Iris pigment epithelial cell (primary cell): ENCODE data around the gene FOXJ3.

Experiments
- DNase-seq: peaks from one replicate; pipeline ENCODE4 v3.0.0-alpha.2; 2011; ENCODE audit warnings: low read depth

The FOXJ3 gene

GRCh38 chr1:42334240-42335049 is 590 bp downstream of the FOXJ3 start:
- peak; percentile 56 for DNase-seq

DNA sequence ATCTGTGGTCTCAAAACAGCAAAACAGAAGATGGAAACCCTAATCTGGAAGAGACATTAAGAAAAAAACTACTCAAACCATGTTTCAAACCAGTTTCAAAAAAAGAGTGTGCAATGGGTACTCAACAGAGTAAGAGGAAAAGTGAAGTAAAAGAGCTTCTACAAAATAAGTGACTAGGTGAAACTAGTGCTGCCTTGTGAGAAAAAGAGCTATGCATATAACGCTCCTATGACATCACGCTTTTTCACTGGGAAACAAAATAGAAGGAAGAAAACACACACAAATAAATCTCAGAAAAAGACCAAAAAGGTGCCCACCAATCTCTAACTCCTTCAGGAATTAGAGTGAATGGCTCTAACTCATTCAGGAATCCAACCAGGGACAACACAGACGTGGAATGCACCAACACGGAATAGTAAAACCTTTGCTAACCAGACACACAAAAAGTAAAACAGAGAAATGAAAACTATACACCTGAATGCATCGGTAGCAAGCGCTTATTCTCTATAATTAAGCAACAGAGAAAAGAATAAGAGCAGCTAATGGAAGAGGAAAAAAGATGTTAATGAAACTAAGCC is 1.3 kb downstream of the FOXJ3 start:
- DNase-seq = no peak

- no peak for DNase-seq
Measured at GRCh38 chr1:42332877-42333276, 2.2 kb downstream of the FOXJ3 start.

GRCh38 chr1:42330215-42330614 is 4.8 kb downstream of the FOXJ3 start:
- no peak for DNase-seq

DNA sequence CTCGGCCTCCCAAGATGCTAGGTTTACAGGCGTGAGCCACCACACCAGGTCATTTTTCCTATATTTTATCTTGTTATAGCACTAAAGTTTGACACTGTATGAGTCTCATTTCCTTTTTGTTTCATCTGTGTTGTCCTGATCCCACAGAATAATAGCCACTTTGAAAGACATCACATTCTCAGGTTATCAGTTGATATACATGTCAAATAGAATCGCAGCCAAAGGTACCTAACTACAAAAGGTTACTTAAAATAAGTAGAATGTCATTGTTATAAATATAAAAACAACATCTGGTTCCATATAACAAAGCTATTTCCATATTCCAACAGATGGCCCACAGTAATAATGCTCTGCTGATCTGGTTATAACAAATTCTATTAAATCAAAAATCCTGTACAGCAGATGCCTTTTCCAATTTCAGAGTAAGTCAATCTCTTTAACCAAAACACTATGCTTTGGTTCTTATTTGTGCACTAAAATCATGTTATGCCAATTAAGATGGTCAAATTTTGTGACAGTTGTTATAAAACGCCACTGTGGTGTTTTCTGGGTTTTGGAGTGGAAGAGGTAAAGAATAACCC is 6.0 kb downstream of the FOXJ3 start:
- no peak for DNase-seq

DNA sequence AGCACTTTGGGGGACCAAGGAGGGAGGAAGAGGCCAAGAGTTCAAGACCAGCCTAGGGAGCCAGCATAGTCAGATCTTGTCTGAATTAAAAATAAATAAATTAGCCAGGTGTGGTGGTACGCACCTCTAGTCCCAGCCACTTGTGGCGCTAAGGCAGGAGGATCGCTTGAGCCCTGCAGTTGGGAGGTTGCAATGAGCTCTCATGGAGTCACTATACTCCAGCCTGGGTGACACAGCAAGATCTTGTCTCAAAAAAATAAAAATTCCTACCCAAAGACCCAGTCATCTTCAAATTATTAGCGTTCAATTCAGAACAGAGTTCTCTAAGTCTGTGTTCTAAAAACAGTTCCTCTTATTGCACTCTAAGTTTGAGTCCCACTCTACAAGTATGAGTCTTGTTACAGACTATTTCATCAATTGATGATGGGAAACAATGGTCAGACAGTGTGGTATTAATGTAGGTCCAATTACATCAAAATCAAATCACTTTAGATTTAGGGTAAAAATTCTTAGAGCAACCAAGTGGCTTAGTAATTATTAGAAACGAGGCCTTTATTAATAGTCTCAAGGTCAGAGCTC is 6.9 kb downstream of the FOXJ3 start:
- no peak for DNase-seq

- no peak for DNase-seq
Measured at GRCh38 chr1:42325014-42325402, 10.0 kb downstream of the FOXJ3 start.

GRCh38 chr1:42324398-42325013 is 10.5 kb downstream of the FOXJ3 start:
- no peak for DNase-seq

GRCh38 chr1:42323551-42323950 is 11.5 kb downstream of the FOXJ3 start:
- no peak for DNase-seq

- DNase-seq = peak; percentile 55
Measured at GRCh38 chr1:42322577-42322976, 12.5 kb downstream of the FOXJ3 start.

GRCh38 chr1:42321731-42322130 is 13.3 kb downstream of the FOXJ3 start:
- DNase-seq = no peak

GRCh38 chr1:42320708-42321107 is 14.3 kb downstream of the FOXJ3 start:
- no peak for DNase-seq

DNA sequence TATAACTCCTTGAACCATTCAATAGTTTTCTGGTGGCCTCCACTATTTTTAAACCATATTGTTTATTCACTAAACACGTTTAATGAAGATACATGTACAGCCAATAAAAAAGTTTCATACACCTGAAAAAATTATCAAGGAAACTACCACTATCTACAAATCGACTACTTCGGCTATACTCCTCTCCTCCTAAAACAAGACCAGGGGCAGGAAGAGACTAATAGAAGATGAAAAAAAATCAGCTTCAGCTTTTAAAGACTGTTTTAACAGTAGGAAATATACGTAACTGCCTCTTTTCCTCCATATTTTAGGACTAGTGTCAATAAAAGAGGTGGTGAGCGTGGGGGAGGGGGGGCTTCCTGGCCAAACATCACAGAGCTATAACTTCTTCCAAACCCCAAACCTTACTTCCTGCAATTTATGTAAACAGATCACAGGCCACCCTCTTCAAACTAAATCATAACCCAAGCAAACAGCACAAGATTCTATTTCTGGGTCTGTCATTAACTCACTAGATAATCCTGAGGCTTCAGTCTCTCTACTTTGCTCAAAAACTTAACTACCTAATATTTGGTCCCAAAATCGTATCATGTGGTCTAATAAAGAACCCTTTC is 15.1 kb downstream of the FOXJ3 start:
- DNase-seq = no peak

- peak; percentile 86 for DNase-seq
Measured at GRCh38 chr1:42319128-42319851, 15.7 kb downstream of the FOXJ3 start.

DNA sequence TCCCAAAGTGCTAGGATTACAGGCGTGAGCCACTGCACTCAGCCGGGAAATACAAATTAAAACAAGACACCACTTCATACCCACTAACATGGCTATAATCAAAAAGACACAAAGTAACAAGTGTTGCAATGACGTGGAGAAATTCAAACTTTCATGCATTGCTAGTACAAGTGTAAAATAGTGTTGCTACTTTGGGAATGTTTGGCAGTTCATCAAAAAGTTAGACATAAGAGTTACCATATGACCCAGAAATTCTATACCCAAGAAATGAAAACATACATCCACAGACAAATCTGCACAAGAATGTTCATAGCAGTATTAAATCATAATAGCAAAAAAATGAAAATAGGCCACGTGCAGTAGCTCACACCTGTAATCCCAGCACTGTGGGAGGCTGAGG is 16.4 kb downstream of the FOXJ3 start:
- no peak for DNase-seq

DNA sequence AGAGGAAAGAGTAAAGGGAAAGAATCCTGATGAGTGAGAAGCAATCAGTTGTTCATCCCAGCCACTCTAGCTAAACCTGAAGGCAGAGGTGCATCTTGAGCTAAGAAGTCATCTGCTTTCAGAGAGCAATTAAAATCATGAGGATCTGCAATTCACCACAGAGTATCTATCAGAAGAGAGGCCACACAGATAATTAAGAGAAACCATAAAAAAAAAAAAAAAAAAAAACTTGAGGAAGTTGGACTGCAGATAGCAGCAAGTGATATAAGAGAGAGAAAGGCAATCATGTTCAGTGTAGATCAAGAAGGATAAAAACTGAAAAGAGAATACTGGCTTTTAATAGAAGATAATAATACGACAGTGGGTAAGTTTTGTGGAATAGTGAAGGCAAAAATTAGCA is 17.7 kb downstream of the FOXJ3 start:
- DNase-seq = no peak

DNA sequence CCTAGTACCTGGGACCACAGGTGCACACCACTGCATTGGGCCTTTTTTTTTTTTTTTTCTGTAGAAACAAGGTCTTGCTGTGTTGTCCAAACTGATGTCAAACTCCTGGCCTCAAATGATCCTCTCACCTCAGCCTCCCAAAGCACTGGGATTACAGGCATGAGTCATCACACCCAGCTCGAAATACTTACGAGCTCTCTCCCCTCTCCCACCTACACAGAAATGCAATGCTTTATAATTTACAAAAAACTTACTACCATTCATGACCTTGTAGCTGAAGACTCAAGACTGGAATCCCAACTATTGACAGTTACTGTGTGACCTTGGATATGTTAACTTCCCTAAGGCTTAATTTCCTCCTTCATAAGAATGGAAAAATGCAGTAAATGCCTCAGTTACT is 18.7 kb downstream of the FOXJ3 start:
- DNase-seq = peak; percentile 63

DNA sequence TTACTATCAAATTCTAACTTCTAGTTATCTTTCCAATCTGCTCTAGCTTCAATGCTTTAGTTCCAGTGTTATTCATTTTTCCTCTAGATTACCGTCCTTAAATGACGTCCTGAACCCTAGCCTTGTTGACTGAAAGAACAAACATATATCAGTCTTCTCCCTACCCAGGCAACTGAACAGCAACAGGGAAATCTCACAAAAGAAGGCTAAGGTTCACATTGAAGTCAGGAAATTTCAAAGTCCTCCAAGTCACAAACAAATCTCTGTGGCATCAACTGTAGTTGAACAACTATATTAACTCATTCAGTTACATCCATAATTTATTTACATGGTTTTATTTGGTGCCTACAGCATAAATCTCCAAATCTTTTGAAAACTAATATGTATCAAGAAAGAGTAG is 19.5 kb downstream of the FOXJ3 start:
- no peak for DNase-seq

GRCh38 chr1:42313970-42314369 is 21.1 kb downstream of the FOXJ3 start:
- no peak for DNase-seq

DNA sequence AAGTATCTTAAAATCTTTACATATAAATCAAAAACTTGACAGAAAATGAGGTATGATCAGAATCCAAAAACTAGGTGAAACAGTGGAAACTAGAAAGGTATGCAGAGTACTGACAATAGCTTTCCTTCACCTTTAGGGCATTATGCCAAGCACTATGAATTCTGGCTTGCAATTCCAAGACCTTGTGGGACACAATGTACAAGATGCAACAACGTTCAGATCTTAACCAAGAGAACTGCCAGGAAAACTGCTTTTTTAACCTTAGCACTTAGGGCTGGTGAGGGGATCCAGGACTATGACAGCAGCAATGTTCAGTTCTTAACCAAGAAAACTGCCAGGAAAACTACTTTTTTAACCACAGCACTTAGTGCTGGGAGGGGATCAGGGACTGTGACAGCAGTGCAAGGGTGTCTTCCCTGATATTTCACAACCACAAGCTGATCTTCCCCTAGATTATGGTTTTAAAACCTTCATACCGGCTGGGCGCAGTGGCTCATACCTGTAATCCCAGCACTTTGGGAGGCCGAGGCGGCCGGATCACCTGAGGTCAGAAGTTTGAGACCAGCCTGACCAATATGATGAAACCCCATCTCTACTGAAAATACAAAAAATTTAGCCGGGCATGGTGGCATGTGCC is 22.3 kb downstream of the FOXJ3 start:
- no peak for DNase-seq

GRCh38 chr1:42311897-42312296 is 23.1 kb downstream of the FOXJ3 start:
- DNase-seq = no peak
